H9 (cell line): ENCODE measurements around the gene CELF5. TPM values are rescaled to one million over a fixed set of nuclear protein-coding genes. Genes with fewer than 3 reads are reported as not detected.

Experiments
- DNase-seq: peaks from one replicate; pipeline ENCODE4 v3.0.0-alpha.2; 2017
- H2AFZ ChIP-seq: one replicate; pipeline ENCODE4 v1.6.1; 2013; ENCODE audit warnings: mild to moderate bottlenecking, low read length, control low read depth, moderate library complexity
- H2AK5ac ChIP-seq: 2 replicates; pipeline ENCODE4 v1.6.1; 2013; ENCODE audit warnings: low read length, control low read depth, mixed read lengths; ENCODE audit not compliant: insufficient read length
- H2BK120ac ChIP-seq: one replicate; pipeline ENCODE4 v1.6.1; 2013; ENCODE audit warnings: low read depth, mild to moderate bottlenecking, low read length, control low read depth, inconsistent platforms; ENCODE audit not compliant: poor library complexity, severe bottlenecking
- H2BK12ac ChIP-seq: 2 replicates; pipeline ENCODE4 v1.6.1; 2013; ENCODE audit warnings: low read length, control low read depth, mixed read lengths, low read depth; ENCODE audit not compliant: insufficient read length
- H2BK15ac ChIP-seq: 2 replicates; pipeline ENCODE4 v1.6.1; 2013; ENCODE audit warnings: low read depth, low read length, control low read depth
- H2BK20ac ChIP-seq: one replicate; pipeline ENCODE4 v1.6.1; 2013; ENCODE audit warnings: low read depth, mild to moderate bottlenecking, low read length, control low read depth, inconsistent platforms; ENCODE audit not compliant: poor library complexity, severe bottlenecking
- H2BK5ac ChIP-seq: 2 replicates; pipeline ENCODE4 v1.6.1; 2013; ENCODE audit warnings: low read length, control low read depth, mixed read lengths; ENCODE audit not compliant: insufficient read length
- H3K14ac ChIP-seq: 2 replicates; pipeline ENCODE4 v1.6.1; 2013; ENCODE audit warnings: low read length, control low read depth; ENCODE audit not compliant: insufficient read depth
- H3K18ac ChIP-seq: 2 replicates; pipeline ENCODE4 v1.6.1; 2013; ENCODE audit warnings: low read depth, mild to moderate bottlenecking, mixed read lengths, low read length, control low read depth; ENCODE audit not compliant: insufficient read length
- H3K23ac ChIP-seq: 2 replicates; pipeline ENCODE4 v1.6.1; 2013; ENCODE audit warnings: low read length, control low read depth, mixed read lengths, low read depth; ENCODE audit not compliant: insufficient read length
- H3K23me2 ChIP-seq: 2 replicates; pipeline ENCODE4 v1.6.1; 2013; ENCODE audit warnings: low read depth, mild to moderate bottlenecking, mixed read lengths, low read length, control low read depth; ENCODE audit not compliant: insufficient read length, poor library complexity, severe bottlenecking
- H3K27ac ChIP-seq: 2 replicates; pipeline ENCODE4 v1.5.1; 2013; ENCODE audit warnings: low read length, control low read depth, mixed read lengths, low read depth; ENCODE audit not compliant: insufficient read length
- H3K27me3 ChIP-seq: 2 replicates; pipeline ENCODE4 v1.6.1; 2013; ENCODE audit warnings: low read length, control low read depth, inconsistent platforms; ENCODE audit not compliant: insufficient read depth
- H3K4ac ChIP-seq: 2 replicates; pipeline ENCODE4 v1.6.1; 2013; ENCODE audit warnings: low read depth, mild to moderate bottlenecking, control low read depth, inconsistent platforms, low read length, moderate library complexity
- H3K4me1 ChIP-seq: 2 replicates; pipeline ENCODE4 v1.6.1; 2013; ENCODE audit warnings: low read length, control low read depth, inconsistent platforms; ENCODE audit not compliant: insufficient read depth
- H3K4me2 ChIP-seq: 2 replicates; pipeline ENCODE4 v1.6.1; 2013; ENCODE audit warnings: low read length, control low read depth, mixed read lengths; ENCODE audit not compliant: insufficient read length, insufficient read depth
- H3K56ac ChIP-seq: 2 replicates; pipeline ENCODE4 v1.6.1; 2013; ENCODE audit warnings: low read depth, mild to moderate bottlenecking, mixed read lengths, low read length, control low read depth; ENCODE audit not compliant: insufficient read length
- H3K79me1 ChIP-seq: 2 replicates; pipeline ENCODE4 v1.6.1; 2013; ENCODE audit warnings: low read depth, mild to moderate bottlenecking, moderate library complexity, low read length, control low read depth, inconsistent platforms; ENCODE audit not compliant: insufficient read depth, poor library complexity, severe bottlenecking
- H3K79me2 ChIP-seq: 2 replicates; pipeline ENCODE4 v1.6.1; 2013; ENCODE audit warnings: low read length, control low read depth, inconsistent platforms; ENCODE audit not compliant: insufficient read depth
- H3K9ac ChIP-seq: 2 replicates; pipeline ENCODE4 v1.6.1; 2013; ENCODE audit warnings: low read length, control low read depth, mixed read lengths; ENCODE audit not compliant: insufficient read length; ENCODE audit errors: extremely low read depth
- H3K9me3 ChIP-seq: one replicate; pipeline ENCODE4 v1.6.1; 2013; ENCODE audit warnings: low read depth, low read length, inconsistent platforms; ENCODE audit not compliant: control insufficient read depth
- H3T11ph ChIP-seq: one replicate; pipeline ENCODE4 v1.6.1; 2013; ENCODE audit warnings: mild to moderate bottlenecking, low read length, control low read depth, inconsistent platforms
- H4K20me1 ChIP-seq: one replicate; pipeline ENCODE4 v1.6.1; 2013; ENCODE audit not compliant: control insufficient read depth, insufficient read length, insufficient read depth
- H4K5ac ChIP-seq: 2 replicates; pipeline ENCODE4 v1.6.1; 2013; ENCODE audit warnings: low read depth, mild to moderate bottlenecking, mixed read lengths, low read length, control low read depth; ENCODE audit not compliant: insufficient read length
- H4K8ac ChIP-seq: replicated peaks from 2 replicates; pipeline ENCODE4 v1.6.1; 2013; ENCODE audit warnings: low read length, control low read depth, mixed read lengths, low read depth; ENCODE audit not compliant: insufficient read length
- H4K91ac ChIP-seq: 2 replicates; pipeline ENCODE4 v1.6.1; 2013; ENCODE audit warnings: low read depth, mild to moderate bottlenecking, moderate library complexity, mixed read lengths, low read length, control low read depth; ENCODE audit not compliant: insufficient read length
- H3K27ac Mint-ChIP-seq, 3 experiments: 2 replicates in 2 of 3; 3 replicates in 1 of 3; pipeline ENCODE4 v1.8.0; 2020 to 2021; ENCODE audit warnings: mixed read lengths in 3 of 3, mild to moderate bottlenecking in 1 of 3, moderate library complexity in 1 of 3
- H3K27me3 Mint-ChIP-seq: 2 replicates; pipeline ENCODE4 v1.8.0; 2021; ENCODE audit warnings: low read depth, mild to moderate bottlenecking, moderate library complexity, mixed read lengths
- H3K36me3 Mint-ChIP-seq, 3 experiments: 2 replicates in 2 of 3; 3 replicates in 1 of 3; pipeline ENCODE4 v1.8.0; 2020 to 2021; ENCODE audit warnings: low read depth in 3 of 3, mixed read lengths in 3 of 3; ENCODE audit not compliant: insufficient read depth in 1 of 3
- H3K4me1 Mint-ChIP-seq, 2 experiments: 2 replicates each; pipeline ENCODE4 v1.8.0; 2020; ENCODE audit warnings: mixed read lengths in 2 of 2
- H3K4me3 Mint-ChIP-seq, 2 experiments: 2 replicates in 1 of 2; 3 replicates in 1 of 2; pipeline ENCODE4 v1.8.0; 2020 to 2021; ENCODE audit warnings: mild to moderate bottlenecking in 2 of 2, mixed read lengths in 2 of 2, moderate library complexity in 1 of 2
- H3K9me3 Mint-ChIP-seq, 2 experiments: 2 replicates in 1 of 2; 3 replicates in 1 of 2; pipeline ENCODE4 v1.8.0; 2020; ENCODE audit warnings: mild to moderate bottlenecking in 2 of 2, mixed read lengths in 2 of 2, moderate library complexity in 1 of 2
- CTCF ChIP-seq: fragments of 200-600 bp; sonication (generic); conservative IDR thresholded peaks from 3 replicates; pipeline ENCODE4 v1.8.0; 2021; ENCODE audit warnings: antibody characterized with exemption, mild to moderate bottlenecking
- WGBS: extraction: QIAGEN DNeasy Blood & Tissue Kit; methylation state at CpG from one replicate; pipeline ENCODE4 v1.1.7; 2013; ENCODE audit warnings: missing lambda C conversion rate, low lambda C conversion rate, mixed read lengths; ENCODE audit not compliant: insufficient read length; ENCODE audit errors: extremely low coverage; 5-methylcytosine and 5-hydroxymethylcytosine counted together
- total RNA-seq: library from RNA; stranded (reverse); gene quantifications from 2 replicates; pipeline ENCODE4 v1.2.1, GENCODE V29; 2021

CELF5 gene
- total RNA-seq, 1 experiment from 2014 or later = 4.8 TPM

- Histone ChIP-seq H3K9me3 (no peaks in the 10 kb centered on the region), H3K79me2 (no peaks in the 10 kb centered on the region), H3K14ac (no peak overlapping the region), H3K9ac (no peak overlapping the region), H3T11ph (no peak overlapping the region), H3K4me1 (no peaks in the 10 kb centered on the region), H3K4me2 (no peak overlapping the region), H2BK20ac (no peak overlapping the region), H4K5ac (no peak overlapping the region), H3K56ac (no peak overlapping the region), H4K20me1 (no peaks in the 10 kb centered on the region), H2BK120ac (no peak overlapping the region), H3K79me1 (no peaks in the 10 kb centered on the region), H4K91ac (no peak overlapping the region), H3K4ac (no peak overlapping the region), H2AFZ (no peak overlapping the region), H3K27ac (no peak overlapping the region), H3K18ac (no peak overlapping the region), H4K8ac (no peak overlapping the region), H2AK5ac (no peak overlapping the region), H3K27me3 (no peaks in the 10 kb centered on the region), H2BK5ac (no peak overlapping the region), H2BK15ac (no peak overlapping the region), H2BK12ac (no peak overlapping the region), H3K23me2 (no peaks in the 10 kb centered on the region), H3K23ac (no peak overlapping the region)
- no peaks in the 10 kb centered on the region; a peak in 1 of 5 replicates for H3K9me3 Mint-ChIP-seq
- peaks cover 28% of the 10 kb centered on the region for H3K27me3 Mint-ChIP-seq
- H3K27ac Mint-ChIP-seq = no peak overlapping the region
- DNase-seq = no peak
- no peak overlapping the region for H3K4me3 Mint-ChIP-seq
- no peaks in the 10 kb centered on the region for H3K36me3 Mint-ChIP-seq
- H3K4me1 Mint-ChIP-seq = peaks cover 5 to 11% of the 10 kb centered on the region in 2 experiments; a peak in 3 of 4 replicates
- TF ChIP-seq CTCF = no peak
- no CpG with 5 or more reads among the region's 7 CpGs for WGBS
Observed at GRCh38 chr19:3238066-3238561, 13.7 kb downstream of the CELF5 start.
